H9 (cell line): ENCODE results near the gene SNX30. TPM values are rescaled to one million over a fixed set of nuclear protein-coding genes. Genes with fewer than 3 reads are reported as not detected.

Experiments
- DNase-seq: peaks from one replicate; pipeline ENCODE4 v3.0.0-alpha.2; 2017
- H2AFZ ChIP-seq: one replicate; pipeline ENCODE4 v1.6.1; 2013; ENCODE audit warnings: mild to moderate bottlenecking, low read length, control low read depth, moderate library complexity
- H2AK5ac ChIP-seq: 2 replicates; pipeline ENCODE4 v1.6.1; 2013; ENCODE audit warnings: low read length, control low read depth, mixed read lengths; ENCODE audit not compliant: insufficient read length
- H2BK120ac ChIP-seq: one replicate; pipeline ENCODE4 v1.6.1; 2013; ENCODE audit warnings: low read depth, mild to moderate bottlenecking, low read length, control low read depth, inconsistent platforms; ENCODE audit not compliant: poor library complexity, severe bottlenecking
- H2BK12ac ChIP-seq: 2 replicates; pipeline ENCODE4 v1.6.1; 2013; ENCODE audit warnings: low read length, control low read depth, mixed read lengths, low read depth; ENCODE audit not compliant: insufficient read length
- H2BK15ac ChIP-seq: 2 replicates; pipeline ENCODE4 v1.6.1; 2013; ENCODE audit warnings: low read depth, low read length, control low read depth
- H2BK20ac ChIP-seq: one replicate; pipeline ENCODE4 v1.6.1; 2013; ENCODE audit warnings: low read depth, mild to moderate bottlenecking, low read length, control low read depth, inconsistent platforms; ENCODE audit not compliant: poor library complexity, severe bottlenecking
- H2BK5ac ChIP-seq: 2 replicates; pipeline ENCODE4 v1.6.1; 2013; ENCODE audit warnings: low read length, control low read depth, mixed read lengths; ENCODE audit not compliant: insufficient read length
- H3K14ac ChIP-seq: 2 replicates; pipeline ENCODE4 v1.6.1; 2013; ENCODE audit warnings: low read length, control low read depth; ENCODE audit not compliant: insufficient read depth
- H3K18ac ChIP-seq: 2 replicates; pipeline ENCODE4 v1.6.1; 2013; ENCODE audit warnings: low read depth, mild to moderate bottlenecking, mixed read lengths, low read length, control low read depth; ENCODE audit not compliant: insufficient read length
- H3K23ac ChIP-seq: 2 replicates; pipeline ENCODE4 v1.6.1; 2013; ENCODE audit warnings: low read length, control low read depth, mixed read lengths, low read depth; ENCODE audit not compliant: insufficient read length
- H3K23me2 ChIP-seq: 2 replicates; pipeline ENCODE4 v1.6.1; 2013; ENCODE audit warnings: low read depth, mild to moderate bottlenecking, mixed read lengths, low read length, control low read depth; ENCODE audit not compliant: insufficient read length, poor library complexity, severe bottlenecking
- H3K27ac ChIP-seq: 2 replicates; pipeline ENCODE4 v1.5.1; 2013; ENCODE audit warnings: low read length, control low read depth, mixed read lengths, low read depth; ENCODE audit not compliant: insufficient read length
- H3K27me3 ChIP-seq: 2 replicates; pipeline ENCODE4 v1.6.1; 2013; ENCODE audit warnings: low read length, control low read depth, inconsistent platforms; ENCODE audit not compliant: insufficient read depth
- H3K4ac ChIP-seq: 2 replicates; pipeline ENCODE4 v1.6.1; 2013; ENCODE audit warnings: low read depth, mild to moderate bottlenecking, control low read depth, inconsistent platforms, low read length, moderate library complexity
- H3K4me1 ChIP-seq: 2 replicates; pipeline ENCODE4 v1.6.1; 2013; ENCODE audit warnings: low read length, control low read depth, inconsistent platforms; ENCODE audit not compliant: insufficient read depth
- H3K4me2 ChIP-seq: 2 replicates; pipeline ENCODE4 v1.6.1; 2013; ENCODE audit warnings: low read length, control low read depth, mixed read lengths; ENCODE audit not compliant: insufficient read length, insufficient read depth
- H3K56ac ChIP-seq: 2 replicates; pipeline ENCODE4 v1.6.1; 2013; ENCODE audit warnings: low read depth, mild to moderate bottlenecking, mixed read lengths, low read length, control low read depth; ENCODE audit not compliant: insufficient read length
- H3K79me1 ChIP-seq: 2 replicates; pipeline ENCODE4 v1.6.1; 2013; ENCODE audit warnings: low read depth, mild to moderate bottlenecking, moderate library complexity, low read length, control low read depth, inconsistent platforms; ENCODE audit not compliant: insufficient read depth, poor library complexity, severe bottlenecking
- H3K79me2 ChIP-seq: 2 replicates; pipeline ENCODE4 v1.6.1; 2013; ENCODE audit warnings: low read length, control low read depth, inconsistent platforms; ENCODE audit not compliant: insufficient read depth
- H3K9ac ChIP-seq: 2 replicates; pipeline ENCODE4 v1.6.1; 2013; ENCODE audit warnings: low read length, control low read depth, mixed read lengths; ENCODE audit not compliant: insufficient read length; ENCODE audit errors: extremely low read depth
- H3K9me3 ChIP-seq: one replicate; pipeline ENCODE4 v1.6.1; 2013; ENCODE audit warnings: low read depth, low read length, inconsistent platforms; ENCODE audit not compliant: control insufficient read depth
- H3T11ph ChIP-seq: one replicate; pipeline ENCODE4 v1.6.1; 2013; ENCODE audit warnings: mild to moderate bottlenecking, low read length, control low read depth, inconsistent platforms
- H4K20me1 ChIP-seq: one replicate; pipeline ENCODE4 v1.6.1; 2013; ENCODE audit not compliant: control insufficient read depth, insufficient read length, insufficient read depth
- H4K5ac ChIP-seq: 2 replicates; pipeline ENCODE4 v1.6.1; 2013; ENCODE audit warnings: low read depth, mild to moderate bottlenecking, mixed read lengths, low read length, control low read depth; ENCODE audit not compliant: insufficient read length
- H4K8ac ChIP-seq: replicated peaks from 2 replicates; pipeline ENCODE4 v1.6.1; 2013; ENCODE audit warnings: low read length, control low read depth, mixed read lengths, low read depth; ENCODE audit not compliant: insufficient read length
- H4K91ac ChIP-seq: 2 replicates; pipeline ENCODE4 v1.6.1; 2013; ENCODE audit warnings: low read depth, mild to moderate bottlenecking, moderate library complexity, mixed read lengths, low read length, control low read depth; ENCODE audit not compliant: insufficient read length
- H3K27ac Mint-ChIP-seq, 3 experiments: 2 replicates in 2 of 3; 3 replicates in 1 of 3; pipeline ENCODE4 v1.8.0; 2020 to 2021; ENCODE audit warnings: mixed read lengths in 3 of 3, mild to moderate bottlenecking in 1 of 3, moderate library complexity in 1 of 3
- H3K27me3 Mint-ChIP-seq: 2 replicates; pipeline ENCODE4 v1.8.0; 2021; ENCODE audit warnings: low read depth, mild to moderate bottlenecking, moderate library complexity, mixed read lengths
- H3K36me3 Mint-ChIP-seq, 3 experiments: 2 replicates in 2 of 3; 3 replicates in 1 of 3; pipeline ENCODE4 v1.8.0; 2020 to 2021; ENCODE audit warnings: low read depth in 3 of 3, mixed read lengths in 3 of 3; ENCODE audit not compliant: insufficient read depth in 1 of 3
- H3K4me1 Mint-ChIP-seq, 2 experiments: 2 replicates each; pipeline ENCODE4 v1.8.0; 2020; ENCODE audit warnings: mixed read lengths in 2 of 2
- H3K4me3 Mint-ChIP-seq, 2 experiments: 2 replicates in 1 of 2; 3 replicates in 1 of 2; pipeline ENCODE4 v1.8.0; 2020 to 2021; ENCODE audit warnings: mild to moderate bottlenecking in 2 of 2, mixed read lengths in 2 of 2, moderate library complexity in 1 of 2
- H3K9me3 Mint-ChIP-seq, 2 experiments: 2 replicates in 1 of 2; 3 replicates in 1 of 2; pipeline ENCODE4 v1.8.0; 2020; ENCODE audit warnings: mild to moderate bottlenecking in 2 of 2, mixed read lengths in 2 of 2, moderate library complexity in 1 of 2
- WGBS: extraction: QIAGEN DNeasy Blood & Tissue Kit; methylation state at CpG from one replicate; pipeline ENCODE4 v1.1.7; 2013; ENCODE audit warnings: missing lambda C conversion rate, low lambda C conversion rate, mixed read lengths; ENCODE audit not compliant: insufficient read length; ENCODE audit errors: extremely low coverage; 5-methylcytosine and 5-hydroxymethylcytosine counted together
- total RNA-seq: library from RNA; stranded (reverse); gene quantifications from 2 replicates; pipeline ENCODE4 v1.2.1, GENCODE V29; 2021
- TF ChIP-seq, protein P1 (sequence below): fragments of 200-600 bp; sonication (generic); conservative IDR thresholded peaks from 3 replicates; pipeline ENCODE4 v1.8.0; 2021; ENCODE audit warnings: antibody characterized with exemption, mild to moderate bottlenecking

The SNX30 gene
- total RNA-seq, 1 experiment from 2014 or later, result 10.3 TPM

- H3K4ac ChIP-seq, result no peak overlapping the region
- H3K27ac Mint-ChIP-seq, result peak overlapping the region in 1 of 3 experiments; percentile 58; a peak in 1 of 7 replicates
- no peak overlapping the region for H2BK120ac ChIP-seq
- H2BK12ac ChIP-seq, result no peak overlapping the region
- no peaks in the 10 kb centered on the region for H3K79me1 ChIP-seq
- H3K27ac ChIP-seq, result no peak overlapping the region
- H3K27me3 ChIP-seq, result no peaks in the 10 kb centered on the region
- no peak overlapping the region for H3K56ac ChIP-seq
- no peak overlapping the region for H3K23ac ChIP-seq
- no peak overlapping the region for H3K14ac ChIP-seq
- peaks cover 4% of the 10 kb centered on the region; the same call in 1 of the 2 replicates for H3K4me1 ChIP-seq
- no peak overlapping the region for H2BK20ac ChIP-seq
- no peaks in the 10 kb centered on the region for H4K20me1 ChIP-seq
- no peak overlapping the region for H3K4me3 Mint-ChIP-seq
- no peak overlapping the region for H3K9ac ChIP-seq
- peaks cover 1 to 4% (median 1%) of the 10 kb centered on the region in 3 experiments; a peak in 5 of 7 replicates for H3K36me3 Mint-ChIP-seq
- no peaks in the 10 kb centered on the region for H3K23me2 ChIP-seq
- H2BK5ac ChIP-seq, result no peak overlapping the region
- no peak overlapping the region for H3K4me2 ChIP-seq
- peaks cover under 1 to 1% of the 10 kb centered on the region in 2 experiments; a peak in 4 of 5 replicates for H3K9me3 Mint-ChIP-seq
- H3K27me3 Mint-ChIP-seq, result no peaks in the 10 kb centered on the region
- no peak overlapping the region for H4K91ac ChIP-seq
- WGBS, result no CpG with 5 or more reads among the region's 8 CpGs
- no peak overlapping the region for H2AFZ ChIP-seq
- no peak for DNase-seq
- H3T11ph ChIP-seq, result no peak overlapping the region
- no peak overlapping the region for H4K8ac ChIP-seq
- TF ChIP-seq, protein P1, sequence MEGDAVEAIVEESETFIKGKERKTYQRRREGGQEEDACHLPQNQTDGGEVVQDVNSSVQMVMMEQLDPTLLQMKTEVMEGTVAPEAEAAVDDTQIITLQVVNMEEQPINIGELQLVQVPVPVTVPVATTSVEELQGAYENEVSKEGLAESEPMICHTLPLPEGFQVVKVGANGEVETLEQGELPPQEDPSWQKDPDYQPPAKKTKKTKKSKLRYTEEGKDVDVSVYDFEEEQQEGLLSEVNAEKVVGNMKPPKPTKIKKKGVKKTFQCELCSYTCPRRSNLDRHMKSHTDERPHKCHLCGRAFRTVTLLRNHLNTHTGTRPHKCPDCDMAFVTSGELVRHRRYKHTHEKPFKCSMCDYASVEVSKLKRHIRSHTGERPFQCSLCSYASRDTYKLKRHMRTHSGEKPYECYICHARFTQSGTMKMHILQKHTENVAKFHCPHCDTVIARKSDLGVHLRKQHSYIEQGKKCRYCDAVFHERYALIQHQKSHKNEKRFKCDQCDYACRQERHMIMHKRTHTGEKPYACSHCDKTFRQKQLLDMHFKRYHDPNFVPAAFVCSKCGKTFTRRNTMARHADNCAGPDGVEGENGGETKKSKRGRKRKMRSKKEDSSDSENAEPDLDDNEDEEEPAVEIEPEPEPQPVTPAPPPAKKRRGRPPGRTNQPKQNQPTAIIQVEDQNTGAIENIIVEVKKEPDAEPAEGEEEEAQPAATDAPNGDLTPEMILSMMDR, result no peak
- peaks cover 25 to 28% of the 10 kb centered on the region in 2 experiments for H3K4me1 Mint-ChIP-seq
- no peak overlapping the region for H4K5ac ChIP-seq
- 0 out of 2 replicates have a peak, but pooled peaks cover 2% of the 10 kb centered on the region for H3K79me2 ChIP-seq
- H3K9me3 ChIP-seq, result no peaks in the 10 kb centered on the region
- H2BK15ac ChIP-seq, result no peak overlapping the region
- H2AK5ac ChIP-seq, result no peak overlapping the region
- H3K18ac ChIP-seq, result no peak overlapping the region
Measured at GRCh38 chr9:112771359-112772214, 21.0 kb downstream of the SNX30 start.
